ENCODE measurements around the gene MAP6.

The MAP6 gene

DNA sequence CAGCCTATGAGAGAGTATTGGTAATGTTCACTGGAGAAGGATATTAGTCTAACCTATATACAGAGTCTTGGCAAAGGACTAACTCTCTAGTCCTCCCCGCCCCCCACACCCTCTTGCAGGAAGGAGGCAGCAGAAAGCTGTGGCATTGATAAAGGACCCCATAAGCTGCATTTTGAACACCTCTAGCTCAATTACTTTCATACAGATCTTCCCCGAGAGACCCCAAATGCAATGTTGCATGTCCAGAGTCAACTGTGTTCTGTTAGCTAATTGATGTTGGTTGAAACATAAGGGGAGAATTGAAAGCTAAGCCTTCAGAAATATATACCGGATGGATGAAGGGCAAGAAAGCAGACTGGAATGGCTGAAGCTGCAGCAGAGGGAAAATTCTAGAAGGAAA lies 2.8 kb downstream of the MAP6 start:
- no peak for DNase-seq (ENCODE audit: low read depth)

DNA sequence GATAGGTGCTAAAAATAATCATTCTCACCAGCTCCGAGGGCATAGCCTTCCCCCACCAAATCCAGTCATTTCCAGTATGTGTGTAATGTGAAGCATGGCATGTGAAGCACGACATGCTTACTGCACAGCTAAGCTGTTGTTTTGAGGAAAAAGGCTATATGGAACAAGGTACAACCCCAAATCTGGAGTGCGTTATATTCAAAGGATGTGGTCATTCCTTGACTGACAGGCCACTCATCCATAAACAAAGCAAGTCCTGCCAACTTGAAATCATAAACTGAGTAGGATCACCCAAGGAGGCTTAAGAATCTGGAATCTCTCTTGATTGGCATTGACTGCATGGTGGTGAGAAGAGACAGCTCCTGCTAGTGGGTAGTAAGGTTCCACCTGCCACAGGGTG lies 3.7 kb downstream of the MAP6 start:
- DNase-seq (ENCODE audit: low read depth) = no peak

- DNase-seq (ENCODE audit: low read depth) = no peak
Measured at GRCh38 chr11:75664389-75664788, 4.4 kb downstream of the MAP6 start.

DNA sequence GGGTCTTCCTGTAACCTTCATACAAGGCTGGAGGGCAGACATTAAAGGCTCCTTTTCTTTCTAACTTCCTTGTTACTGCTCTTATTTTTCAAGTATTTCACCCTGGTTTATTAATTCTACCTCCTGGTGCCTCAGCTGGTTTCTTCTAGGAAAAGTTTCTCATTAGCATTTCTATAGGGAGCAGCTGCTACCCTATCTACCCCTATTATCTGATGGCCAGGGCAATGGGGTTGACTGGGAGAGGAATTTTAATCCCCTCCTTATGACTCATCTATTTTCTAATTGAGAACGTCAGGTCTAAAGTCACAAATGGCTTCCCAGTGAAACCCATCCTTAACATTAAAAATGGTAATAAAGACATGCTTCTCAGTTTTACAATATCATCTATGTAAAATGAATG lies 5.0 kb downstream of the MAP6 start:
- no peak for DNase-seq (ENCODE audit: low read depth)

DNA sequence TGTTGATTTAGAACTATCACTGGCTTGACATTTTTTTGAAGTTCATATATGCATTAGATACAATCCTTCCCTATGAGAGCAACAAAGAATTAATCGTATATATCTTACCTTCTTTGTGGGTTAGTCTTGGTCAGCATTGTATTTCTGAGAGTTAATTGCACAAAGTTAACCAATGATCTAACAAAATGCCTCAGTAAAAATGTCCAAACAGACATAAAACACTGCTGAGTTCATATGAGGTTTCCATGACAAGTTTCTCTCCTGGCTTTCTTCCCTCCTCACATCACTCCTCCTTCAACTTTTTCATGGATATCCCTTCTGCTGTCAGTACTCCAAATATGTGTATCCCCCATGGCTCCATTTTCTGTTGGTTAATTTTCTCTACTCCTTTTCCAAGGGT lies 9.0 kb downstream of the MAP6 start:
- DNase-seq (ENCODE audit: low read depth) = no peak

DNA sequence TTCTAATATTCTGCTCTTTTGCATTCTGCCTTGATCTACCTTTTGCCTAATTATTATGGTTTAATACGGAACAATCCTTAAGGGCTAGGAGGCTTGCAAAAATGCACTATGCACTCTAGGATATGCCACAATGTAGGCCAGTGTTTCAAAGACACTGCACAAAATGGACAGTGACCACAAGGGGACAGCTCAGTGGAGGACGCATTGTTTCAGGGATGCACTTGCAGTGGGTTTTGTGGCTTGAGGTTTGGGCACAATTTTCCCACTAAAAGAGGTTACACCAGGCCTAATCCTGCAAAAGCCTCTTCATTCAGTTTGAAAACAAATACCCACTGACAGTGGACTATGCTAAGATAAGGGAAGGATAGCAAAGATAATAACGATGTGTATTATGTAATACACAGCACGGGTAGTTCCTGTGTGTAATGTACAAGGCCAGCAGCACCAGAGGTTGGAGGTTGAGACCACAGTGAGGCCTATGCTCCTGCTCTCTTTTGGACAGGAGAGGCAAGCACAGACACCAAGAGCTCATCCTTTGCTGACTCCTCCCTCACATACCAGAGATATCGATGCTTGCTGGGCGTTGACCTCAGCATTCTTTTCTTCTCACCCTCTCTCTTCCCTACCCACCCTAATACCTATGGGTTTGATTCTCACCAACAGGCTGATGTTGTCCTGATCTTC lies 12.7 kb downstream of the MAP6 start:
- DNase-seq (ENCODE audit: low read depth) = no peak

GRCh38 chr11:75655605-75656004 lies 13.2 kb downstream of the MAP6 start:
- no peak for DNase-seq (ENCODE audit: low read depth)

DNA sequence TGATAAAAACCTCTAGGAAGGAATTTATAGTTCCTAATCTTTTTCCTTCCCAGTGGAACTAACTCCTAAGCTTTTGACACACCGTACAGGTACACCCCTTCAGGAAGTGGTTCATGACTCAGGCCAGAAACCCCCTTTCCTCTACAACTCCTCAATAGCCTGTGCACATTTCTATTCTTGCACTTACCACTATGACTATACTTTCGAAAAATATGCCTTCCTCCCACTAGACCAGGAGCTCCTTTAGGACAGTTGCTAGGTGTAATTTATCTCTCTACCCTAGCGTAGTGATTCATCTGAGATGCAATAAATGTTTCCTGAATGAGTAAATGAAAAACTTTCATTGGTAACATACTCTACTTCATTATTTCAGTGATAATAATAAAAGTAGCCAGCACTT lies 14.5 kb downstream of the MAP6 start:
- no peak for DNase-seq (ENCODE audit: low read depth)

DNA sequence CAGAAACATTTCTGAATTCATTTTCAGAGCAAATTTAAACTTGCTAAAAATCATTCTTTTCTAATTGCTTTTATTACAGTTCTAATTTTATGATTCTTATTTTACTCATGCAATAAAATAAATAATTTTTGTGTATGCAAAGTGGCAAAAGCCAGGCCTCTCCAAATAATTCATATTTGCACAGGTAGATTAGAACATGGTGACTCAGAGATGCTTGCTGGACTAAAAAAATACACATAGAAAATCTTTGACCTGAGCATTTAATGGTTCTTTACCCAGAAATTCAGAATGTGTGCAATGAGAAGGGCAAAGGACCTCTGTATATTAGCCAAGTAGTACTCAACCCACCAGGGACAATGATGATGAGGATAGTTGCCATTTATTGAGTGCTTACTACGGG lies 15.3 kb downstream of the MAP6 start:
- DNase-seq (ENCODE audit: low read depth) = no peak

DNA sequence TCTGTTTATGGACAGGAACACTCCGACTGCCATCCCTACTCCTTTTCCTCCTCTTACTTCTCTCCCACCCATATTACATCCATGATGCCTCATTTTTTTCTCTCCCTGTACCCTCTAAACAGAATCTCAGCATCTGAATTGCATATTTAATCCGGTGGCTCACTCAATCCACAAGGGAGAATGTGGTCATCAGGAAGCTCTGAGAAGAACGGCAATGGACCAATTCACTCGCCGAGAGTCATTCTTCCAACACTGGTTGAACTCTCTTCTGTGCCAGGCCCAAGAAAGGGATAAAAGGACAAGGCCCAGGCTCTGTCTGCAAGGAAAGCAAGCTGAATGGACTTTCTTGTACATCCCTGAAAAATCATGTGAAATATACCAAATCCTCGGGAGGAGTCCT lies 15.9 kb downstream of the MAP6 start:
- DNase-seq (ENCODE audit: low read depth) = no peak

DNA sequence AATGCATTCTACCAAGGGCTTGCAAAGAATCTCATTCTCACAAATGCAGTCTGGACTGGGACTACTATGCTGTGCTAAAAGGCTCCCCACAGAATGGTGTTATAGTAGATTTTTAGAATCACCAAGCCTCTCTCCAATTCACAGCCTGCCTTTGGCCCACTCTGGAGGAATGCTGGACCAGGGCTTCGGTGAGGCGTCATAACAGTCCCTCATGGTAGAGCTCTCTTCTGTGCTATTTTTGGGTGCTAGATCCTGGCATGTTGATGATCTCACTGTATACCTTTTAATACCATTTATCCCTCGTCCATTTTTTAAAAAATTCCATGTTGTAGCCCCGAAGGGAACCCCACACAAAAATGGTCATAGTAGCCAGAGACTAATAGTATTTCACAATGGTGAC lies 17.6 kb downstream of the MAP6 start:
- DNase-seq (ENCODE audit: low read depth) = no peak

DNA sequence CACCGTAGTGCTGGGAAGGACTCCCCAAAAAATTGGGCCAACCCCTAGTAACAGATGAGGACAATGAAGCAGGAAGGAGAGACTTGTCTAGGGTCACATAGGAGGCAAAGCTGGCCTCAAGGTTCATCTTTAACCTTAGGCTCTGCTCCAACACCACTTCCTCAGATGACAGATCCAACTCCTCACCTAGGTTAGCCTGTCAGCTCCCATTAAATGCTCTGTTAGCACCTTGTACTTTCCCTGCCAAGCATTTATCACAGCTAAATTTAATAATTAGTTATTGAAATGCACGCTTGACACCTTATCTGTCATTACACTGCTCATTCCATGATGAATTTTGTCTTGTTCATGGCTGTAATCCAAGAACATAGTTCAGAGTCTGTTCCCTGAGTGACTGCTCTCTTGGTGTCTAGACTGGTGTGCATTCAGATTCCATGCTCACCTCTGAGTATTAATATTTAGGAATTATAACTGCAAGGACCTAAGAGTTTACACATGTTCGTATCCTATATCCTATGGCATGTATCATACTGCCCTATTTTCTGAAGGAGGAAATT lies 18.6 kb downstream of the MAP6 start:
- DNase-seq (ENCODE audit: low read depth) = no peak

- no peak for DNase-seq (ENCODE audit: low read depth)
Measured at GRCh38 chr11:75644946-75645345, 23.9 kb downstream of the MAP6 start.

DNA sequence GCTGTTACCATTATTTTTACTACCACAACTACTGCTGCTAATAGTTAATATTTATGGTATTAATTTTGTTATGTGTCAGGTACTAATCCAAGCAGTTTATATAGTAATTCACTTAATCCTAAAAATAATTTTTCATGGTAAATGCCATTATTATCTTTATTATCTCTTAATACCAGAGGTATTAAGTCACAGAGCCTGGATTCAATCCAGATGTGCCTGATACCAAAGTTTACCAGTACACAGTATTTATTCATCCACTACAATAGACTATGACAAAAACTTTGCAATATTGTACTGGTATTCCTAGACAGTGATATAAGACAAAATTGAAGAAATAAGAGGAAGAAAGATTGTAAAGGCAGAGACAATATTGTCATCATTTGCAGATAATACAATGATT lies 24.5 kb downstream of the MAP6 start:
- no peak for DNase-seq (ENCODE audit: low read depth)

DNA sequence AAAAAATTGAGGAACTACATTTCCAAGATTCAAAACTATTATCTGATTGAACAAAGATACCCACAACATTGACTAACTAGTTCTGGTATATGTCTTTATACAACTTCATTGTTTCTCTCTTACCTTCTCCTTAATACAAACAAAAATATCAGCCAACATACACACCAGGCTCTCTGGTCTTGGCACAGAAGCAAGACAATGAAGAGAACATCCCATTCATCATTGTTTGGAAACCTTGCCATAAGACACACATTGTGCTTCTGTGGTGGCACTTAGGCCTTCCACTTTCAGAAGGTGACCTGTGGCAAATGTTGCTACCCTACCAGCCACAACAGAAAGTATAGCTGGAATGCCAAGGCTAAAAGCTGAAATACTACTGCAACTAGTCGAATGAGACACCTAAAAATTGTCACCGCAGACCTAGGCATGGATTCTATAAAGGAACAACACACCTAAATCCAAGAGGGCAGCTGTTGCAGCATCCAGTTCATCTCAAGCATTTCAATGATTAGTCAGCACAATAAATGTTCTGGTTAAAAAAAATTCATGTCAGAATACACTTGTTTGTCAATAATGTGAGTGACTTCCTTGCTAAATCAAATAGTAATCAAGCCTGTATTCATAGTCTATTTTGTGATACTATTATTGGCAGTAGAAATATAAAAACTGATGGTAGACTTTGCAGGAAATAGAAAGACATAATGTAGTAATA lies 26.3 kb downstream of the MAP6 start:
- DNase-seq (ENCODE audit: low read depth) = no peak

DNA sequence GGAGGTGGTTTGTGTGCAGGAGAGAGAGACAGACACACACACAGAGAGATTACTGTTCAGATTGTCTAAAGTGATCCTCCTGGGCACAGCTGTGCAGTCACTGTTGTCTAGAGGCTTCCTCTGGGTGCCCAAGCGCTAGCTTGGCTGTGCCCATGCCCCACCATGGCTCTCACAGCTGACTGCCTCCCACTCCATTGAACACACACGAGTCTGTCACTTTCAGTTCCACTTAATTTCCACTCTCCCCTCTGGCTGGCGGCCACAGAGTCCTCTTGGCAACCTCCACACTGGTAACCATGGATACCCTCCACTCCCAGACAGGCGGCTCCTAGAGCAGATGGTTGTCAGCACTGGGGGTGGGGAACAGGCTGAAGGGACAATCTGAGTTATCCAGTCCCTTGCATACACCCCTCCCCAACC lies 29.1 kb downstream of the MAP6 start:
- DNase-seq (ENCODE audit: low read depth) = no peak

DNA sequence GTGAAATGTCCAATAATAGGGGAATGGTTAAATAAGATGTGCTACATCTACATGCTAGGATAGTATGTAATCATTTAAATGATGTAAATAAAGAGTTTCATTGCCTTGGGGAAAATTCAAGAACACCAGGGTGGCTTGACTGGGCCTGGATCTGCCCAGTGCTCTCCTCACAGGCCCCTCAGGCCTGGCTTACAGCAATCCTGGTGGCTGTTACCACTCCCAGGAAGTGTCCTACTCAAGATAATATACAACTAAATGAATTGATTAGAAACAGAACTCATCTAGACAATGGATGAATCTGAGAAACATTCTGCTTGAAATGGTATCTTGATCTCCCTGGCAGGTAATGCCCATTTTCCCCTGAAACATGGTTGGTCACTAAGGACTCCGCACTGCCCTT lies 30.8 kb downstream of the MAP6 start:
- no peak for DNase-seq (ENCODE audit: low read depth)

DNA sequence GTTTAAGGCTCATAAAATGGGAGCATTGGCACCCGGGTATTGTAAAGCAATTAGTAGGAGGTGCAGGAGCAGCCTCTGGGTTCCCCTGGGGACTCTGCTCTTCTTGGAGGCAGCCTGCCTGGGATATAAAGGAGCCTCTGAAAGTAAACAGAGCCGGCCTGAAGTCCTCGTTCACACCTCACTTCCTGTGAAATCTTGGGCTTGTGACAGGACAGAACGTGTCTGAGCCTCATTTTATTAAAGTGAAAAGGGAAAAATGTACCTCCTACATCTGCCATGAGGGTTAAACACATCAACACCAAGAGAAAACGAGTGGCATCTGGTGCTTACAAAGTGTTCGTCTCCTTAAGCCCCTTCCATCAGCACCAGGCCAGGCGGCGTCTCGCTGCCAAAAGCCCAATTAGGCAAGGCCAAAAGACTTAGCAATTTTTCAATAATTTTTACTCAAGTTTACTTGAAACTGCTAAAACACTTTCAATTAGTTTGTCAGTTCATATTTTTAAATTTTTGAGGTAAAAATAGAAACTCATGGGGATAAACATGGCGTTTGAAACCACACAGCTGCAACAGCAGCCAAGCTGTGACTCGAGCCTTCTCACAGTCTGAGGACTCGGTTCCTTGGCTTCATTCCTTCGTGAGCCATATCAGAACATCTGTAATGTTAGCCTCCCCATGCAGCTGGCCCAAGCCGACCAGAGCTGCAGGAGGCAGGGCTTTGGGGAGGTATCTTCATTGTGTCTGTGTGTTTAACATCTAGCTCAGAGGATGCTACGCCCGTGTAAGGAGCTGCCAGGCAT lies 33.6 kb downstream of the MAP6 start:
- DNase-seq (ENCODE audit: low read depth) = no peak

DNA sequence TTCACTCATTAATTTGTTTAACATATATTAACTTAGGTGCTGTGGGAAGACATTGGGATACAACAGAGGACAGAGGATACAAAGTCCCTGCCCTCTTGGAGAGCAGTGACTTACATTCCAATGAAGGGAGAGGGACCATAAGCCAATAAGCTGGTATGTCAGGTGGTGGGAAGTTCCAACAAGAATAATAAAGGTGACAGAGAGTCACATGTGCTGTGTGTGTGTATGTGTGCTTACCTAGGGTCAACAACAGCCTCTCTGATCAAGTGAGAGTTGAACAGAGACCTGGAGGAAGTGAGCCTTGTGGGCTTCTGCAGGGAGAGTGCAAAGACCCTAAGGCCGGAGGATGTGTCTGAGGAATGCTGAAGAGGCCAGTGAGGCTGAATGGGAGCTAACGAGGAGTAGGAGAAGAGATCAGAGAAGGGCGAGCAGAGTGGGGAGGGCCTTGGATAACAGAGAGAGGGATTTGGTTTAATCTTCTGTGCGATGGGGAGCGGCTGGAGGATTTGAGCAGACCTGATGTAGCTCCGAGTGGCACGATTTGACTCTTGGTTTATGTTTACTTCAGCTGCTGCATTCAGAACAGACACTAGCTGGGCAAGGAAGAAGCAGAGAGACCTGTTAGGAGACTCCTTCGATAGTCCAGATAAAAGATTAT lies 35.3 kb downstream of the MAP6 start:
- no peak for DNase-seq (ENCODE audit: low read depth)

DNA sequence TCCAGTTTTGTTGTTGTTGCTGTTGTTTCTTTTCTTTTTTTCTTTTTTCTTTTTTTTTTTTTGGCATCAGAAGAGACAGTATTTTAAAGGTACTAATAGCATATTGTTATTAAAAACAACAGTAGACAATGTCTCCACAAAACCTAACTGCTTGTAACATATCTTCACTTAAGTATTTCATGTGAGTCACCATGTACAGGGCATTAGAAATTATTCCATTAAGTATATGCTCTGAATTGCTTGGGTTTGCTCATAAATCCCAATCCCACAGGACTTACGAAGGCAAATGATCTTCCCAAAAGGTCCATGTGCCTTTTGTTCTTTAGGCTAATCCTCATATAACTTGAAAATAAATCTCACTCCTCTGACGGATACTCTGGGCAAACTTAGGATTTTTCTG lies 35.9 kb downstream of the MAP6 start:
- no peak for DNase-seq (ENCODE audit: low read depth)

DNA sequence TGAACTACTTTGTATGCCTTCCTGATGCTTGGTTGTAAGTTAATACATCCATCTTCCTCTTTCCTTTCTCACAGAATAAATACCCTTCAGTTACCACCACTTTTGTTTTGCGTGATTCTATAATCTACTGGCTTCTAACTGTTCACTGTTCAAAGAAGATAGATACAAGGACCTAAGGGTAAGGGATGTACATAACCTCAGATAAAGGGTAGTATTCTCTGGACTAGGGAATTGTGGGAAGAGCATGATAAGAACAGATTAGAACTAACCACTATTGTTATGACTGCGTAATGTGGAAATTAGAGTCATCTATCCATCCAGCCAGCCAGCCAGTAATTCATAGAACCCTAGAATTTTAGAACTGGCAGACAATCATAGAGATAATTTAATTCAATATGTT lies 36.4 kb downstream of the MAP6 start:
- no peak for DNase-seq (ENCODE audit: low read depth)

DNA sequence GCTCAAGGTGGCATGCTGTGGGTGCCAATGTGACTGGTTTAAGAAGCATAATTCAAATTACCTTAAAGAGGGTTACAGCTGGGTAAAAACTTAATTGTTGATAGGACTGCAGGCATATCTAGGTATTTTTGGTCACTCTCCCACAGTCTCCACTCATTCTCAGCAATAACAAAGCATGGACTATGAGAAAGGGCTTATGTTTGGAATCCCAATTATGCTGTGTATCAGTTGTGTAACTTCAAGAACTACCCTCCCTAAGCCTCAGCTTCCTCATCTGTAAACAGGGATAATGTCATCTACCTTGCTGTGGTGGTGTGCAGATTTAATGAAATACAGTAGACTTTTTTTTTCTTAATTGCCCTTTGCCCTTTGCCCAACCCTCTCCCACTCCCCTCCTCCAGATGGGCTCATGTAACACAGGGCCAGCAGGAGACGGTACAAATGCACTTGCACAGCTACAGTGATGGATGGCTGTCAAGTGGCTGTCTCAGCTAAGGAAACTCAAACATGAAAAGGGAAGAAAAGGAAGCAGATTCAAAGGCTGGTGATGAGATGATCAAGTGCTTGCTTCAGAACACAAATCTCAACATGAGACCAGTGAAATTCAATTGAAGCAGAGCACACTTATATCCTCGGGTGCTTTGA lies 37.6 kb downstream of the MAP6 start:
- no peak for DNase-seq (ENCODE audit: low read depth)
